HepG2 (cell line): Measurements from ENCODE around the gene TACC2. TPM values are rescaled to one million over a fixed set of nuclear protein-coding genes. Genes with fewer than 3 reads are reported as not detected.

Source experiments
- ATAC-seq: fragments of 200-7000 bp; cut with Tn5 transposase; 3 replicates; pipeline ENCODE4 v1.9.1; 2020; ENCODE audit warnings: mild to moderate bottlenecking, moderate library complexity
- BruUV-seq: library from RNA; stranded (reverse); fragments of 400-500 nt; replicated peaks from 2 replicates; lab custom pipeline; 2021; lab: Mats Ljungman, UMichigan
- CTCF ChIA-PET: fragments of 300-600 bp; formaldehyde crosslinking; extraction: SDS; loops from one replicate; lab custom pipeline; 2021; ENCODE audit warnings: low total read pairs, inconsistent platforms, low intra/inter-chr PET ratio; lab: Yijun Ruan, JAX
- POLR2A ChIA-PET: fragments of 350-600 bp; sonication (Branson Sonifier 250); formaldehyde crosslinking; loops from one replicate; lab custom pipeline; 2020; ENCODE audit warnings: antibody characterized with exemption, inconsistent platforms; lab: Yijun Ruan, JAX
- DNase-seq: peaks from one replicate; pipeline ENCODE4 v3.0.0-alpha.2; 2015; ENCODE audit warnings: low spot score
- FAIRE-seq: peaks from 3 replicates; lab custom pipeline; 2011; peaks lifted over from hg19 to GRCh38; lab: Jason Lieb, UNC
- H2AFZ ChIP-seq: one replicate; pipeline ENCODE4 v1.6.1; 2011; ENCODE audit warnings: low read length, inconsistent platforms
- H3K27ac ChIP-seq: fragments of 300-600 bp; 3 replicates; pipeline ENCODE4 v1.8.0; 2011; ENCODE audit warnings: mixed run types, mild to moderate bottlenecking, mixed read lengths, low read length, inconsistent platforms; ENCODE audit not compliant: insufficient read depth; ENCODE audit errors: extremely low read length
- H3K27me3 ChIP-seq, 2 experiments: fragments of 200-600 bp in 1 of 2; 2 replicates in 1 of 2; 3 replicates in 1 of 2; pipeline versions ENCODE4 v1.6.0 to v1.8.0; 2011; ENCODE audit warnings: low read length in 2 of 2, mild to moderate bottlenecking in 2 of 2, moderate library complexity in 2 of 2, inconsistent platforms in 1 of 2; ENCODE audit not compliant: insufficient read depth in 2 of 2, control insufficient read depth in 1 of 2
- H3K36me3 ChIP-seq, 2 experiments: fragments of 200-600 bp in 1 of 2; replicated peaks in 1 of 2; 2 replicates in 1 of 2; 3 replicates in 1 of 2; pipeline versions ENCODE4 v1.5.1 to v1.8.0; 2011; ENCODE audit warnings: low read length in 2 of 2, inconsistent platforms in 1 of 2; ENCODE audit not compliant: insufficient read depth in 2 of 2, control insufficient read depth in 1 of 2
- H3K4me1 ChIP-seq: 2 replicates; pipeline ENCODE4 v1.5.1; 2012; ENCODE audit warnings: low read length, inconsistent platforms; ENCODE audit not compliant: insufficient read depth
- H3K4me2 ChIP-seq: 2 replicates; pipeline ENCODE4 v1.6.0; 2011; ENCODE audit warnings: low read depth, low read length, inconsistent platforms
- H3K4me3 ChIP-seq, 3 experiments: fragments of 200-600 bp in 1 of 3; sonication (generic), shearing (Covaris generic) in 1 of 3; replicated peaks in 1 of 3; 2 replicates each; pipeline ENCODE4 v1.5.1; 2011 to 2016; ENCODE audit warnings: low read length in 3 of 3, inconsistent platforms in 2 of 3, low read depth in 2 of 3, mild to moderate bottlenecking in 2 of 3, control low read depth in 1 of 3, mixed read lengths in 1 of 3; ENCODE audit not compliant: insufficient read depth in 1 of 3
- H3K79me2 ChIP-seq: one replicate; pipeline ENCODE4 v1.6.1; 2011; ENCODE audit warnings: low read length, inconsistent platforms; ENCODE audit not compliant: insufficient read depth
- H3K9ac ChIP-seq: 2 replicates; pipeline ENCODE4 v1.6.0; 2011; ENCODE audit warnings: mild to moderate bottlenecking, low read depth, low read length, inconsistent platforms; ENCODE audit not compliant: insufficient read depth
- H3K9me3 ChIP-seq: 2 replicates; pipeline ENCODE4 v1.5.1; 2012; ENCODE audit warnings: mild to moderate bottlenecking, low read length
- H4K20me1 ChIP-seq: 2 replicates; pipeline ENCODE4 v1.6.0; 2011; ENCODE audit warnings: inconsistent platforms, mild to moderate bottlenecking, low read length, moderate library complexity; ENCODE audit not compliant: insufficient read depth
- FOSL2 ChIP-seq: sonication (generic); formaldehyde crosslinking; IDR thresholded peaks from 2 replicates; pipeline ENCODE4 v1.4.0; 2020; ENCODE audit warnings: missing genetic modification reagents
- HNRNPUL1 ChIP-seq: fragments of 200-400 bp; formaldehyde crosslinking; IDR thresholded peaks from 2 replicates; pipeline ENCODE4 v1.6.1; 2017; ENCODE audit warnings: low read depth, mild to moderate bottlenecking, low read length, moderate library complexity
- ZNF629 ChIP-seq: sonication (generic); formaldehyde crosslinking; conservative IDR thresholded peaks from 2 replicates; pipeline ENCODE4 v1.5.0; 2020; ENCODE audit warnings: missing genetic modification reagents
- WGBS: methylation state at CpG from one replicate; pipeline ENCODE4 v1.1.6; 2017; ENCODE audit warnings: low lambda C conversion rate; 5-methylcytosine and 5-hydroxymethylcytosine counted together
- in situ Hi-C: cut with HindIII; loops from 2 replicates; pipeline ENCODE4 v1.10.0; 2017; ENCODE audit warnings: low pct_unique_long_range_greater_than_20kb; ENCODE audit not compliant: extremely low pct_ligation_motif_present
- intact Hi-C: fragments of 100-400 bp; cut with micrococcal nuclease; formaldehyde crosslinking; loops from one replicate; pipeline ENCODE4 v1.10.0; 2022; ENCODE audit not compliant: unreplicated experiment
- polyA plus RNA-seq, 8 experiments: library from polyadenylated mRNA; depleted of rRNA in 3 of 8; stranded (reverse) in 7 of 8; unstranded in 1 of 8; fragments of >200 nt; fragmentation: Illumina TruSeq in 4 of 8; extraction: Trizol in 4 of 8; gene quantifications; 2 replicates each; pipeline versions ENCODE4 v1.2.1 to v1.2.3, GENCODE V29; 2011 to 2016; ENCODE audit warnings: low read depth in 4 of 8, missing spikeins in 1 of 8, mixed read lengths in 1 of 8; ENCODE audit not compliant: insufficient read depth in 1 of 8
- total RNA-seq, 5 experiments: library from RNA; depleted of rRNA; stranded (reverse); fragments of >200 nt; fragmentation: Illumina TruSeq; extraction: Trizol; gene quantifications; 2 replicates each; pipeline ENCODE4 v1.2.3, GENCODE V29; 2016; ENCODE audit warnings: low read depth in 1 of 5
- TF ChIP-seq, protein P1 (sequence below): sonication (generic); formaldehyde crosslinking; IDR thresholded peaks from 2 replicates; pipeline ENCODE4 v1.9.0; 2021; ENCODE audit warnings: missing genetic modification reagents, mild to moderate bottlenecking, borderline replicate concordance
- TF ChIP-seq, protein P2 (sequence below): sonication (generic); formaldehyde crosslinking; IDR thresholded peaks from 2 replicates; pipeline ENCODE4 v1.9.0; 2021; ENCODE audit warnings: missing genetic modification reagents, borderline replicate concordance

The TACC2 gene
- total and polyA plus RNA-seq, 2 of the 13 experiments (the other 11 are each of a cell fraction or from before 2014, with no cell fraction given) = 11.8 to 16.0 TPM

DNA sequence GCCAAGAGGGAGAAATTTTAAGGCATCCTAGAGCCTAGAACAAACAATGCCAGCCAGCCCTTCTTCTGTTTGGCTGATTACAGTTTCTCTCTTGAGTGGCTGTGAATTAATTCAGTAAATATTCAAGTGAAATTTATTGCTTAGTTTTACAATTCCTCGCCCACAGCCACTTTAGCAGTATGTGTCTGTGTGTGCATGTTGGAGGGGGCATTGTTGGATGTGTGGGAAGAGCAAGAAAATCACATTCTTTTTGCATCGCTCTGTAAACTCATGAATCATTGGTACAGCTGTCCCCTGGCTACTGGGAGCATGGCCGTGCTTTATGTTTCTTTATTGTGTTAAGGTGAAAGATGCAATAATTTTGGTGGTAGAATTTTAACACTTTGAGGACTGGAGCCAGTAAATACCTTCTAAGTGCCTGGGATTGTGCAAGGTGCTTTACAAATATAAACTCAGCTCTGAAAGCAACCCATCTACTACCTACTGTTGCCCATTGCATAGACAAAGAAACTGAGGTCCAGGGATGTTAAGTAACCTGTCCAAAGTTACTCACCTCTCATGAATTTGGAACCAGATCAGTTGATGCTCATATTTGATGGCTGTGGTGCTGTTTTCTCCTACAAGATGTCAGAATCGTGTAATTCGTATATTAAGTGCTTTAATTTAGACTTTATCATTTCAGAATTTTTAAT, 192.2 kb downstream of the TACC2 start:
- Histone ChIP-seq H3K9me3 (no peaks in the 10 kb centered on the region), H3K36me3 (no peaks in the 10 kb centered on the region; a peak in 1 of 5 replicates), H3K4me1 (peaks cover 53% of the 10 kb centered on the region), H3K79me2 (peaks cover 28% of the 10 kb centered on the region), H3K4me3 (no peak overlapping the region), H3K9ac (no peak overlapping the region), H3K27me3 (no peaks in the 10 kb centered on the region), H4K20me1 (peaks cover 7% of the 10 kb centered on the region)
- in situ Hi-C loops = no loop called here
- WGBS = 85% methylated on average over 5 of the region's 5 CpGs
- CTCF ChIA-PET = no interaction called here
- DNase-seq (no peak), ATAC-seq (no peak), FAIRE-seq (no peak)
- BruUV-seq = no TSS peak
- TF ChIP-seq, protein P1, sequence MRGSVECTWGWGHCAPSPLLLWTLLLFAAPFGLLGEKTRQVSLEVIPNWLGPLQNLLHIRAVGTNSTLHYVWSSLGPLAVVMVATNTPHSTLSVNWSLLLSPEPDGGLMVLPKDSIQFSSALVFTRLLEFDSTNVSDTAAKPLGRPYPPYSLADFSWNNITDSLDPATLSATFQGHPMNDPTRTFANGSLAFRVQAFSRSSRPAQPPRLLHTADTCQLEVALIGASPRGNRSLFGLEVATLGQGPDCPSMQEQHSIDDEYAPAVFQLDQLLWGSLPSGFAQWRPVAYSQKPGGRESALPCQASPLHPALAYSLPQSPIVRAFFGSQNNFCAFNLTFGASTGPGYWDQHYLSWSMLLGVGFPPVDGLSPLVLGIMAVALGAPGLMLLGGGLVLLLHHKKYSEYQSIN (CRISPR knock-in tag) = no peak
- TF ChIP-seq HNRNPUL1 = no peak
- TF ChIP-seq FOSL2 (CRISPR knock-in tag) = peak; percentile 23; the same call in 1 of the 2 replicates
- TF ChIP-seq, protein P2, sequence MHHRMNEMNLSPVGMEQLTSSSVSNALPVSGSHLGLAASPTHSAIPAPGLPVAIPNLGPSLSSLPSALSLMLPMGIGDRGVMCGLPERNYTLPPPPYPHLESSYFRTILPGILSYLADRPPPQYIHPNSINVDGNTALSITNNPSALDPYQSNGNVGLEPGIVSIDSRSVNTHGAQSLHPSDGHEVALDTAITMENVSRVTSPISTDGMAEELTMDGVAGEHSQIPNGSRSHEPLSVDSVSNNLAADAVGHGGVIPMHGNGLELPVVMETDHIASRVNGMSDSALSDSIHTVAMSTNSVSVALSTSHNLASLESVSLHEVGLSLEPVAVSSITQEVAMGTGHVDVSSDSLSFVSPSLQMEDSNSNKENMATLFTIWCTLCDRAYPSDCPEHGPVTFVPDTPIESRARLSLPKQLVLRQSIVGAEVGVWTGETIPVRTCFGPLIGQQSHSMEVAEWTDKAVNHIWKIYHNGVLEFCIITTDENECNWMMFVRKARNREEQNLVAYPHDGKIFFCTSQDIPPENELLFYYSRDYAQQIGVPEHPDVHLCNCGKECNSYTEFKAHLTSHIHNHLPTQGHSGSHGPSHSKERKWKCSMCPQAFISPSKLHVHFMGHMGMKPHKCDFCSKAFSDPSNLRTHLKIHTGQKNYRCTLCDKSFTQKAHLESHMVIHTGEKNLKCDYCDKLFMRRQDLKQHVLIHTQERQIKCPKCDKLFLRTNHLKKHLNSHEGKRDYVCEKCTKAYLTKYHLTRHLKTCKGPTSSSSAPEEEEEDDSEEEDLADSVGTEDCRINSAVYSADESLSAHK (CRISPR knock-in tag) = no peak
- peak; percentile 77 for TF ChIP-seq ZNF629
- TF ChIP-seq, all 625 proteins: peak for 2
- Histone ChIP-seq H2AFZ (no peak overlapping the region), H3K27ac (no peak overlapping the region), H3K4me2 (no peak overlapping the region)
- intact Hi-C loops = no loop called here
- POLR2A ChIA-PET = no interaction called here
